ENCODE data around the gene RAB18. TPM values are rescaled to one million over a fixed set of nuclear protein-coding genes. Genes with fewer than 3 reads are reported as not detected.

Gene RAB18
- total and polyA plus RNA-seq, 2 experiments from 2014 or later, result 35.5 to 77.2 TPM

GRCh38 chr10:27503498-27504006, 552 bp upstream of the RAB18 start:
- no peaks in the 10 kb centered on the region for H3K36me3 Mint-ChIP-seq (ENCODE audit: low read depth)
- Histone ChIP-seq H4K20me1 (replicated peaks; ENCODE audit: insufficient read depth) (no peaks in the 10 kb centered on the region), H2AFZ (peak overlapping the region; percentile 66), H3K4me2 (peak overlapping the region; percentile 88), H3K79me2 (replicated peaks; ENCODE audit: insufficient read depth) (peaks cover 40% of the 10 kb centered on the region), H3K27ac (ENCODE audit: low read depth) (no peak overlapping the region; the same call in 1 of the 2 replicates), H3F3A (replicated peaks; ENCODE audit: low read depth) (no peaks in the 10 kb centered on the region), H3K36me3 (ENCODE audit: insufficient read depth) (no peaks in the 10 kb centered on the region), H3K9me2 (ENCODE audit: insufficient read depth) (no peaks in the 10 kb centered on the region; the same call in 1 of the 2 replicates), H3K4me1 (ENCODE audit: insufficient read depth) (peaks cover 3% of the 10 kb centered on the region), H3K27me3 (ENCODE audit: insufficient read depth) (no peaks in the 10 kb centered on the region), H3K4me3 (peak overlapping the region; percentile 76)
- DNase-seq (ENCODE audit: low spot score), result no peak
- ATAC-seq, result no peak
- TF ChIP-seq CTCF (conservative IDR thresholded peaks at IDR 0.05; ENCODE audit: low read depth in 2 of 2) (no peak), ZNF114 (CRISPR knock-in tag; IDR thresholded peaks at IDR 0.05) (no peak), EZH2phosphoT487 (IDR thresholded peaks at IDR 0.05; ENCODE audit: unreplicated experiment) (no peak), CREB1 (CRISPR knock-in tag; IDR thresholded peaks at IDR 0.05; ENCODE audit: low read depth) (no peak), STAT1 (IDR thresholded peaks at IDR 0.05; ENCODE audit: unreplicated experiment) (no peak), ETS1 (IDR thresholded peaks at IDR 0.05) (no peak)
- H3K27me3 Mint-ChIP-seq (ENCODE audit: insufficient read depth, low read depth, poor library complexity), result peaks cover 10% of the 10 kb centered on the region
- H3K27ac Mint-ChIP-seq, result peak overlapping the region; percentile 93
- peaks cover 12% of the 10 kb centered on the region for H3K4me1 Mint-ChIP-seq
- no peaks in the 10 kb centered on the region; the same call in 2 of the 3 replicates for H3K9me3 Mint-ChIP-seq
- peak overlapping the region; percentile 99 for H3K4me3 Mint-ChIP-seq

GRCh38 chr10:27504808-27505460, 830 bp downstream of the RAB18 start:
- Histone ChIP-seq H3K27me3 (ENCODE audit: insufficient read depth) (no peaks in the 10 kb centered on the region), H3K79me2 (replicated peaks; ENCODE audit: insufficient read depth) (peaks cover 54% of the 10 kb centered on the region), H3K36me3 (ENCODE audit: insufficient read depth) (peaks cover 5% of the 10 kb centered on the region), H3K4me2 (peak overlapping the region; percentile 88), H3K4me3 (peak overlapping the region; percentile 76), H4K20me1 (replicated peaks; ENCODE audit: insufficient read depth) (peaks cover 8% of the 10 kb centered on the region; the same call in 1 of the 2 replicates), H3F3A (replicated peaks; ENCODE audit: low read depth) (no peaks in the 10 kb centered on the region), H3K27ac (ENCODE audit: low read depth) (no peak overlapping the region), H3K9me2 (ENCODE audit: insufficient read depth) (no peaks in the 10 kb centered on the region), H2AFZ (peak overlapping the region; percentile 73; the same call in 1 of the 2 replicates), H3K4me1 (ENCODE audit: insufficient read depth) (peaks cover 3% of the 10 kb centered on the region)
- Mint-ChIP-seq H3K9me3 (no peaks in the 10 kb centered on the region; the same call in 2 of the 3 replicates), H3K4me3 (peak overlapping the region; percentile 99), H3K36me3 (ENCODE audit: low read depth) (peaks cover 2% of the 10 kb centered on the region; the same call in 1 of the 3 replicates), H3K4me1 (peaks cover 12% of the 10 kb centered on the region), H3K27ac (peak overlapping the region; percentile 67; the same call in 1 of the 2 replicates), H3K27me3 (ENCODE audit: insufficient read depth, low read depth, poor library complexity) (peaks cover 10% of the 10 kb centered on the region)
- DNase-seq (ENCODE audit: low spot score), result no peak
- ATAC-seq, result no peak
- TF ChIP-seq CREB1 (CRISPR knock-in tag; IDR thresholded peaks at IDR 0.05; ENCODE audit: low read depth), result no peak
- TF ChIP-seq NANOG (IDR thresholded peaks at IDR 0.05; ENCODE audit: borderline replicate concordance), result no peak
- no peak for TF ChIP-seq EZH2 (IDR thresholded peaks at IDR 0.05; ENCODE audit: low read depth, unreplicated experiment)
- no peak for TF ChIP-seq ZNF114 (CRISPR knock-in tag; IDR thresholded peaks at IDR 0.05)
- no peak for TF ChIP-seq ZNF331 (CRISPR knock-in tag; IDR thresholded peaks at IDR 0.05; ENCODE audit: low read depth)
- TF ChIP-seq STAT1 (IDR thresholded peaks at IDR 0.05; ENCODE audit: unreplicated experiment), result no peak
- TF ChIP-seq REST (IDR thresholded peaks at IDR 0.05; ENCODE audit: unreplicated experiment), result no peak
- no peak for TF ChIP-seq POLR2AphosphoS5 (IDR thresholded peaks at IDR 0.05; ENCODE audit: low read depth)
- TF ChIP-seq EZH2phosphoT487 (IDR thresholded peaks at IDR 0.05; ENCODE audit: unreplicated experiment), result no peak
- no peak for TF ChIP-seq CTCF (conservative IDR thresholded peaks at IDR 0.05; ENCODE audit: low read depth in 2 of 2)
- TF ChIP-seq JUNB (IDR thresholded peaks at IDR 0.05; ENCODE audit: unreplicated experiment), result no peak
- TF ChIP-seq ETS1 (IDR thresholded peaks at IDR 0.05), result no peak
